Measurements from ENCODE around the gene RARRES2.
"Not testable (repeated sequence)": the region's sequence is repeated elsewhere in the genome, so short reads cannot be mapped to it uniquely, and the experiment has no call there.

The RARRES2 gene

DNA sequence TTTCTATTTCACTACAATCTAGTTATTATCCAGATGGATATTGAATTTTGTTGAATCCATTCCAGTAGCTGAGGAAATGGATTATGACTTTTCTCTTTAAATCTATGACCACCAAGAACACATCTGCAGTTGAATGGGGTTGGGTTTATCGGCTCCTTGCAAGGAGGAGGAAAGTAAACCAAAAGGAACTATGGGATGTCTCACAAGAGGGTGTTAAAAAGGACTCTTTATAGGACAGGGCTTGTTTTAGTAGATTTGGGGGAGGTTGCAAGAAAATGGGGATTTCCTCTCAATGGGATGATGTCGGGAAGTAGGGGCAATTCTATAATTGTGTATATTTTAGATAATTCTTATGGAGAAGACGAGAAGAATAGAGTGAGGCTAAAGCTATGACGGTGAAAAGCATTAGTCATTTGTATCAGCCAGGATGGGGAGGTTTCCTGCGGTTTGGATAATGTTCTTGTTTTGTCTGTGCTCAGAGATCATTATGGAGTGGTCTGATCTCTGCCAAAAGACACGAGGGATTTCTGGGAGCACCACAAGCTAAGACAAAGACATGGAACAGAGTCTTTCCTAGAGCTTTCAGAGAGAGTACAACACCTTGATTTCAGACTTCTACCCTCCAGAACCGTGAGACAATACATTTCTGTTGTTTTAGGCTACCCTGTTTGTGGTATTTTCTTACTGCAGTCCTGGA lies 23.5 kb downstream of the RARRES2 start:
- no peak overlapping the region for H3K27ac ChIP-seq (replicated peaks)
- H3K27me3 ChIP-seq (ENCODE audit: insufficient read depth, poor library complexity, severe bottlenecking), result no peaks in the 10 kb centered on the region
- no peak overlapping the region for H3K4me3 ChIP-seq (replicated peaks; ENCODE audit: insufficient read depth, low read length)
- DNase-seq (ENCODE audit: low read depth in 1 of 2, low spot score in 1 of 2), result no peak
- TF ChIP-seq, protein P1, sequence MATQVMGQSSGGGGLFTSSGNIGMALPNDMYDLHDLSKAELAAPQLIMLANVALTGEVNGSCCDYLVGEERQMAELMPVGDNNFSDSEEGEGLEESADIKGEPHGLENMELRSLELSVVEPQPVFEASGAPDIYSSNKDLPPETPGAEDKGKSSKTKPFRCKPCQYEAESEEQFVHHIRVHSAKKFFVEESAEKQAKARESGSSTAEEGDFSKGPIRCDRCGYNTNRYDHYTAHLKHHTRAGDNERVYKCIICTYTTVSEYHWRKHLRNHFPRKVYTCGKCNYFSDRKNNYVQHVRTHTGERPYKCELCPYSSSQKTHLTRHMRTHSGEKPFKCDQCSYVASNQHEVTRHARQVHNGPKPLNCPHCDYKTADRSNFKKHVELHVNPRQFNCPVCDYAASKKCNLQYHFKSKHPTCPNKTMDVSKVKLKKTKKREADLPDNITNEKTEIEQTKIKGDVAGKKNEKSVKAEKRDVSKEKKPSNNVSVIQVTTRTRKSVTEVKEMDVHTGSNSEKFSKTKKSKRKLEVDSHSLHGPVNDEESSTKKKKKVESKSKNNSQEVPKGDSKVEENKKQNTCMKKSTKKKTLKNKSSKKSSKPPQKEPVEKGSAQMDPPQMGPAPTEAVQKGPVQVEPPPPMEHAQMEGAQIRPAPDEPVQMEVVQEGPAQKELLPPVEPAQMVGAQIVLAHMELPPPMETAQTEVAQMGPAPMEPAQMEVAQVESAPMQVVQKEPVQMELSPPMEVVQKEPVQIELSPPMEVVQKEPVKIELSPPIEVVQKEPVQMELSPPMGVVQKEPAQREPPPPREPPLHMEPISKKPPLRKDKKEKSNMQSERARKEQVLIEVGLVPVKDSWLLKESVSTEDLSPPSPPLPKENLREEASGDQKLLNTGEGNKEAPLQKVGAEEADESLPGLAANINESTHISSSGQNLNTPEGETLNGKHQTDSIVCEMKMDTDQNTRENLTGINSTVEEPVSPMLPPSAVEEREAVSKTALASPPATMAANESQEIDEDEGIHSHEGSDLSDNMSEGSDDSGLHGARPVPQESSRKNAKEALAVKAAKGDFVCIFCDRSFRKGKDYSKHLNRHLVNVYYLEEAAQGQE (IDR thresholded peaks at IDR 0.05; ENCODE audit: insufficient replicate concordance, low read depth), result no peak
- TF ChIP-seq POLR2AphosphoS5 (IDR thresholded peaks at IDR 0.05; ENCODE audit: low read depth) (no peak), CTCF (IDR thresholded peaks at IDR 0.05; ENCODE audit: insufficient read depth, low read length) (no peak), SPI1 (IDR thresholded peaks at IDR 0.05; ENCODE audit: borderline replicate concordance, low read depth) (no peak), GABPA (IDR thresholded peaks at IDR 0.05; ENCODE audit: low read depth) (no peak)

DNA sequence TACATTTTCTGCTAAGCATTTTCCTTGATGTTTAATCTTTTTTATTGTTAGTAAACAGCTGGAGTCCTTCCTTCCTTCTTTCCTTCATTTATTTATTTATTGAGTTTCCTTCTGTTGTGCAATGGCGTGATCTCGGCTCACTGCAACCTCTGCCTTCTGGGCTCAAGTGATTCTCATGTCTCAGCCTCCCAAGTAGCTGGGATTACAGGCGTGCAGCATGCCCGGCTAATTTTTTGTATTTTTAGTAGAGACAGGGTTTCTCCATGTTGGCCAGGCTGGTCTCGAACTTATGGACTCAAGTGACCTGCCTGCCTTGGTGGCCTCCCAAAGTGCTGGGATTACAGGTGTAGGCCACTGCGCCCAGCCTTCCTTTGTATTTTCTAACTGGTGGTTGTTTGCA lies 24.4 kb downstream of the RARRES2 start:
- not testable (repeated sequence) for H3K27me3 ChIP-seq (ENCODE audit: insufficient read depth, poor library complexity, severe bottlenecking); H3K27ac ChIP-seq (replicated peaks); DNase-seq (ENCODE audit: low read depth in 1 of 2, low spot score in 1 of 2); H3K4me3 ChIP-seq (replicated peaks; ENCODE audit: insufficient read depth, low read length)

DNA sequence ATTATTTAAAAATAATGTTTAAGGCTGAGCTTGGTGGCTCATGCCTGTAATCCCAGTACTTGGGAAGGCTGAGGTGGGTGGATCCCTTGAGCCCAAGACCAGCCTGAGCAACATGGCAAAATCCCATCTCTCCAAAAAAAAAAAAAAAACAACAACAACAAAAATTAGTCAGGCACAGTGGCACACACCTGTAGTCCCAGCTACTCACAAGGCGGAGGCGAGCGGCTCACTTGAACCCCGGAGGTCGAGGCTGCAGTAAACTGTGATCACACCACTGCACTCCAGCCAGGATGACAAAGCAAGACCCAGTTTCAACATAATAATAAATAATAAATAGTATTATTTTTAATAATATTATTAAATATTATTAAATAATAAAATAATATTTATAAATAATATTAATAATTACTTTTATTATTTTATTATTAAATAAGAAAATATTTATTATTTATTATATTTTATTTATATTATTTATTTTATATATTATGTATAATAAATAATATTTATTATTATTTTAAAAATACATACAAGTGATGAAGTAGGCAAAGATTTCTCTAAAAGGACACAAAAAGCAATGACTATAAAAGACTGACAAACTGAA lies 26.7 kb downstream of the RARRES2 start:
- no peak for DNase-seq (ENCODE audit: low read depth in 1 of 2, low spot score in 1 of 2)
- Histone ChIP-seq H3K4me3 (replicated peaks; ENCODE audit: insufficient read depth, low read length) (no peak overlapping the region), H3K27me3 (ENCODE audit: insufficient read depth, poor library complexity, severe bottlenecking) (no peaks in the 10 kb centered on the region), H3K27ac (replicated peaks) (no peak overlapping the region)
- TF ChIP-seq CTCF (IDR thresholded peaks at IDR 0.05; ENCODE audit: insufficient read depth, low read length) (no peak), SPI1 (IDR thresholded peaks at IDR 0.05; ENCODE audit: borderline replicate concordance, low read depth) (no peak), GABPA (IDR thresholded peaks at IDR 0.05; ENCODE audit: low read depth) (no peak), POLR2AphosphoS5 (IDR thresholded peaks at IDR 0.05; ENCODE audit: low read depth) (no peak)
- TF ChIP-seq, protein P1 (IDR thresholded peaks at IDR 0.05; ENCODE audit: insufficient replicate concordance, low read depth), result no peak

GRCh38 chr7:150313870-150314269 lies 27.6 kb downstream of the RARRES2 start:
- no peak overlapping the region for H3K27ac ChIP-seq (replicated peaks)
- no peak for TF ChIP-seq GABPA (IDR thresholded peaks at IDR 0.05; ENCODE audit: low read depth)
- TF ChIP-seq POLR2AphosphoS5 (IDR thresholded peaks at IDR 0.05; ENCODE audit: low read depth), result no peak
- TF ChIP-seq SPI1 (IDR thresholded peaks at IDR 0.05; ENCODE audit: borderline replicate concordance, low read depth), result no peak
- no peak for TF ChIP-seq CTCF (IDR thresholded peaks at IDR 0.05; ENCODE audit: insufficient read depth, low read length)
- TF ChIP-seq, protein P1 (IDR thresholded peaks at IDR 0.05; ENCODE audit: insufficient replicate concordance, low read depth), result no peak
- H3K4me3 ChIP-seq (replicated peaks; ENCODE audit: insufficient read depth, low read length), result no peak overlapping the region
- no peak for DNase-seq (ENCODE audit: low read depth in 1 of 2, low spot score in 1 of 2)
- no peaks in the 10 kb centered on the region for H3K27me3 ChIP-seq (ENCODE audit: insufficient read depth, poor library complexity, severe bottlenecking)

Measured in HL-60 (cell line).